ENCODE measurements around the gene FRAS1.

- TF ChIP-seq POLR2A (IDR thresholded peaks at IDR 0.05; ENCODE audit: control extremely low read depth in 1 of 2, low read depth in 2 of 2, low read length in 2 of 2) (no peak), CTCF (IDR thresholded peaks at IDR 0.05; ENCODE audit: control extremely low read depth in 1 of 3, insufficient read depth in 1 of 3, low read depth in 1 of 3, low read length in 3 of 3) (no peak), YY1 (IDR thresholded peaks at IDR 0.05; ENCODE audit: low read depth, low read length) (no peak), SIN3A (conservative IDR thresholded peaks at IDR 0.05 in 1 of 2, IDR thresholded peaks at IDR 0.05 in 1 of 2; ENCODE audit: low read depth in 1 of 2, low read length in 2 of 2) (no peak), CHD1 (IDR thresholded peaks at IDR 0.05; ENCODE audit: low read depth, low read length) (no peak), JUN (IDR thresholded peaks at IDR 0.05; ENCODE audit: low read depth, low read length) (no peak), SUZ12 (IDR thresholded peaks at IDR 0.05; ENCODE audit: low read length) (no peak), TBP (IDR thresholded peaks at IDR 0.05; ENCODE audit: low read depth, low read length) (no peak), EZH2 (IDR thresholded peaks at IDR 0.05; ENCODE audit: low read depth, low read length, severe bottlenecking) (no peak), E2F6 (IDR thresholded peaks at IDR 0.05) (no peak), TAF1 (IDR thresholded peaks at IDR 0.05; ENCODE audit: low read depth, low read length) (no peak), SIRT6 (IDR thresholded peaks at IDR 0.05; ENCODE audit: low read length) (no peak), SRF (IDR thresholded peaks at IDR 0.05; ENCODE audit: low read depth, low read length) (no peak), FOSL1 (IDR thresholded peaks at IDR 0.05; ENCODE audit: insufficient read depth, low read depth, low read length) (no peak)
Observed at GRCh38 chr4:78143634-78144033, 86.5 kb downstream of the FRAS1 start.

Data from H1 (cell line).